IPS DF 19.7 (cell line): ENCODE results near the gene COL12A1.
"Not testable (repeated sequence)": the region's sequence is repeated elsewhere in the genome, so short reads cannot be mapped to it uniquely, and the experiment has no call there.

Experiments
- DNase-seq: peaks from one replicate; pipeline ENCODE4 v3.0.0-alpha.2; 2013; ENCODE audit warnings: low read depth, low spot score

COL12A1 gene

GRCh38 chr6:75213112-75213511 lies 7.3 kb upstream of the COL12A1 start:
- no peak for DNase-seq

GRCh38 chr6:75211920-75212590 lies 6.2 kb upstream of the COL12A1 start:
- DNase-seq, result no peak

GRCh38 chr6:75210885-75211739 lies 5.3 kb upstream of the COL12A1 start:
- DNase-seq, result no peak

- no peak for DNase-seq
These were observed 3.4 kb upstream of the COL12A1 start for GRCh38 chr6:75209184-75209723.

GRCh38 chr6:75208298-75209183 lies 2.7 kb upstream of the COL12A1 start:
- no peak for DNase-seq

GRCh38 chr6:75206576-75207342 lies 906 bp upstream of the COL12A1 start:
- DNase-seq, result no peak

- no peak for DNase-seq
These were observed 686 bp downstream of the COL12A1 start for GRCh38 chr6:75204959-75205775.

- DNase-seq, result no peak
These were observed 1.5 kb downstream of the COL12A1 start for GRCh38 chr6:75204217-75204958.

- DNase-seq, result no peak
These were observed 2.1 kb downstream of the COL12A1 start for GRCh38 chr6:75203721-75204120.

GRCh38 chr6:75202676-75203131 lies 3.1 kb downstream of the COL12A1 start:
- DNase-seq, result no peak

- DNase-seq, result no peak
These were observed 3.8 kb downstream of the COL12A1 start for GRCh38 chr6:75201901-75202672.

GRCh38 chr6:75201021-75201420 lies 4.8 kb downstream of the COL12A1 start:
- no peak for DNase-seq

- no peak for DNase-seq
These were observed 6.0 kb downstream of the COL12A1 start for GRCh38 chr6:75199889-75200288.

- no peak for DNase-seq
These were observed 9.7 kb downstream of the COL12A1 start for GRCh38 chr6:75196081-75196687.

GRCh38 chr6:75188221-75188925 lies 17.5 kb downstream of the COL12A1 start:
- DNase-seq, result no peak

GRCh38 chr6:75186581-75186980 lies 19.3 kb downstream of the COL12A1 start:
- not testable (repeated sequence) for DNase-seq

- no peak for DNase-seq
These were observed 22.7 kb downstream of the COL12A1 start for GRCh38 chr6:75183099-75183541.
